ENCODE data around the gene MMP24OS.

- TF ChIP-seq REST (IDR thresholded peaks at IDR 0.05; ENCODE audit: low read depth): no peak
- TF ChIP-seq CTCF (IDR thresholded peaks at IDR 0.05 in 2 of 3, conservative IDR thresholded peaks at IDR 0.05 in 1 of 3; ENCODE audit: borderline replicate concordance in 1 of 3, insufficient read depth in 1 of 3, low read depth in 2 of 3, low read length in 2 of 3): no peak
- no peak for TF ChIP-seq RAD21 (IDR thresholded peaks at IDR 0.05; ENCODE audit: low read depth)
- TF ChIP-seq EGR1 (IDR thresholded peaks at IDR 0.05; ENCODE audit: low read depth): no peak
- TF ChIP-seq MAX (IDR thresholded peaks at IDR 0.05): no peak
- TF ChIP-seq POLR2A (IDR thresholded peaks at IDR 0.05; ENCODE audit: borderline replicate concordance, extremely low read depth, insufficient read depth, insufficient read length): no peak
Measured at GRCh38 chr20:35312318-35312717, 34.4 kb upstream of the MMP24OS start.

All from HCT116 (cell line).